Measurements from ENCODE around the gene FBXW8.

DNA sequence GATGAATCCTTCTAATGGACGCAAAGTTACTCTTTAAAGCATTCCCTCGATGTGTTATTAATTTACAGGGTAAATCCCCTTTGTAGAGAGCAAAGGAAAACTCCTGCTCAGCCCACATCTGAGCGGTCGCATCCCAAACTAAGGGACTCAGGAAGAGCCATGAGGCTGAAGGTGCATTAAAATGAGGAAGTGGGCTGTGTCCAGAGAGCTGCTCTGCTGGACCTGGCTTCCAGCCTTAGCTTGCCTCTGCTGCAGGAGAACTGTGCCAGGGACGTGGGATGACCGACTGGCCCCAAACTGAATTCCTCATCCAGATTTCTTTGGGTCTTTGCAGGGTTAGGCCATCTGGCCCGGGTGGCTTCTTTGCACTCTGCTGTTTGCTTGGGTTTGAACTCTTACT, 88.3 kb downstream of the FBXW8 start:
- TF ChIP-seq, protein P1, sequence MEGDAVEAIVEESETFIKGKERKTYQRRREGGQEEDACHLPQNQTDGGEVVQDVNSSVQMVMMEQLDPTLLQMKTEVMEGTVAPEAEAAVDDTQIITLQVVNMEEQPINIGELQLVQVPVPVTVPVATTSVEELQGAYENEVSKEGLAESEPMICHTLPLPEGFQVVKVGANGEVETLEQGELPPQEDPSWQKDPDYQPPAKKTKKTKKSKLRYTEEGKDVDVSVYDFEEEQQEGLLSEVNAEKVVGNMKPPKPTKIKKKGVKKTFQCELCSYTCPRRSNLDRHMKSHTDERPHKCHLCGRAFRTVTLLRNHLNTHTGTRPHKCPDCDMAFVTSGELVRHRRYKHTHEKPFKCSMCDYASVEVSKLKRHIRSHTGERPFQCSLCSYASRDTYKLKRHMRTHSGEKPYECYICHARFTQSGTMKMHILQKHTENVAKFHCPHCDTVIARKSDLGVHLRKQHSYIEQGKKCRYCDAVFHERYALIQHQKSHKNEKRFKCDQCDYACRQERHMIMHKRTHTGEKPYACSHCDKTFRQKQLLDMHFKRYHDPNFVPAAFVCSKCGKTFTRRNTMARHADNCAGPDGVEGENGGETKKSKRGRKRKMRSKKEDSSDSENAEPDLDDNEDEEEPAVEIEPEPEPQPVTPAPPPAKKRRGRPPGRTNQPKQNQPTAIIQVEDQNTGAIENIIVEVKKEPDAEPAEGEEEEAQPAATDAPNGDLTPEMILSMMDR (IDR thresholded peaks at IDR 0.05; ENCODE audit: low read length), result no peak
- TF ChIP-seq EZH2 (optimal IDR thresholded peaks at IDR 0.05; ENCODE audit: low read depth, low read length), result no peak

Measured in MM.1S (cell line).